Uterus (tissue), 4 donors: ENCODE measurements around the gene PMS1. TPM values are rescaled to one million over a fixed set of nuclear protein-coding genes. Genes with fewer than 3 reads are reported as not detected.
"Not testable (repeated sequence)": the region's sequence is repeated elsewhere in the genome, so short reads cannot be mapped to it uniquely, and the experiment has no call there.

Experiments
- DNase-seq, 2 donors: peaks; one replicate each; pipeline ENCODE4 v3.0.0-alpha.2; 2019 to 2020
- H3K27ac ChIP-seq, 2 donors: fragments of 200-600 bp; sonication (generic); 1 replicate in 1 of 2; 2 replicates in 1 of 2; pipeline ENCODE4 v1.5.1; 2016 to 2018
- H3K27me3 ChIP-seq, 2 donors: fragments of 200-600 bp; sonication (generic); one replicate each; pipeline ENCODE4 v1.5.1; 2018 to 2019; ENCODE audit warnings: control low read depth in 1 of 2
- H3K36me3 ChIP-seq, 2 donors: fragments of 200-600 bp; sonication (generic); one replicate each; pipeline ENCODE4 v1.5.1; 2019; ENCODE audit warnings: control low read depth in 1 of 2
- H3K4me1 ChIP-seq, 2 donors: fragments of 200-600 bp; sonication (generic); one replicate each; pipeline ENCODE4 v1.5.1; 2018 to 2019; ENCODE audit warnings: control low read depth in 1 of 2
- H3K4me3 ChIP-seq, 2 donors: fragments of 200-600 bp; sonication (generic); 1 replicate in 1 of 2; 2 replicates in 1 of 2; pipeline ENCODE4 v1.5.1; 2018 to 2019; ENCODE audit warnings: mild to moderate bottlenecking in 1 of 2
- H3K9me3 ChIP-seq, 2 donors: fragments of 200-600 bp; sonication (generic); one replicate each; pipeline ENCODE4 v1.5.1; 2019; ENCODE audit warnings: control low read depth in 1 of 2
- POLR2A ChIP-seq, 2 donors: fragments of 450-650 bp; IDR thresholded peaks; one replicate each; pipeline ENCODE4 v1.6.1; 2016; ENCODE audit warnings: antibody characterized with exemption in 2 of 2, mild to moderate bottlenecking in 1 of 2, moderate library complexity in 1 of 2
- intact Hi-C: fragments of 100-400 bp; cut with DNase I; formaldehyde crosslinking; loops from one replicate; pipeline ENCODE4 v1.15.1; 2023; ENCODE audit warnings: low total_unique reads
- total RNA-seq, 4 donors: library from RNA; depleted of rRNA in 3 of 4; stranded (reverse); fragments of >200 nt in 3 of 4; gene quantifications; one replicate each; pipeline versions ENCODE4 v1.1.0 to v1.2.4, GENCODE V29; 2014 to 2023
- TF ChIP-seq, protein P1 (sequence below), 4 experiments: fragments of 200-600 bp in 2 of 4; fragments of 450-650 bp in 2 of 4; sonication (generic) in 2 of 4; IDR thresholded peaks; one replicate each; pipeline ENCODE4 v1.5.1; 2016 to 2019; ENCODE audit warnings: antibody characterized with exemption in 4 of 4, mild to moderate bottlenecking in 2 of 4, moderate library complexity in 1 of 4
- donor health status: DM: yes; HTN: yes; CAD: no.

The PMS1 gene
- total RNA-seq, 4 donors from 2014 or later, result 25.0 to 149 (median 58.5) TPM

DNA sequence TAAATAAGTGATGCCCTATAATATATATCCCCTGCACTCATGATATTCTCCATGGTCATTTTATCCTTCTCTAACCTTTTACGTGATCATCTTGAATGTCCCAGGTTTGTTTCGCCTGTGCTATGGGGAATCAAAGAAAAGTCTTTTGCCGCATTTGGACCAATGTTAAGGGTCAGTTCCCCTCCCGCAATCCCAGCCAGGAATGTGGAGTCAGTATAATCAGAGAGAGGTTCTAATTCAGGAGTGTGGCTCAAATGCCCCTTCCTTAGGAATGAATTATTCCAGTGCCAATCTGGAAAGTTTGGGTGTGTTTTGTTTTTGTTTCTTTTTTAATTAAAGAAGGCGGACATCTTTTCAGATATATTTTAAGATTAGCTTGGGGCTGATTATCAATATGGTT lies 41.8 kb downstream of the PMS1 start:
- TF ChIP-seq, protein P1, sequence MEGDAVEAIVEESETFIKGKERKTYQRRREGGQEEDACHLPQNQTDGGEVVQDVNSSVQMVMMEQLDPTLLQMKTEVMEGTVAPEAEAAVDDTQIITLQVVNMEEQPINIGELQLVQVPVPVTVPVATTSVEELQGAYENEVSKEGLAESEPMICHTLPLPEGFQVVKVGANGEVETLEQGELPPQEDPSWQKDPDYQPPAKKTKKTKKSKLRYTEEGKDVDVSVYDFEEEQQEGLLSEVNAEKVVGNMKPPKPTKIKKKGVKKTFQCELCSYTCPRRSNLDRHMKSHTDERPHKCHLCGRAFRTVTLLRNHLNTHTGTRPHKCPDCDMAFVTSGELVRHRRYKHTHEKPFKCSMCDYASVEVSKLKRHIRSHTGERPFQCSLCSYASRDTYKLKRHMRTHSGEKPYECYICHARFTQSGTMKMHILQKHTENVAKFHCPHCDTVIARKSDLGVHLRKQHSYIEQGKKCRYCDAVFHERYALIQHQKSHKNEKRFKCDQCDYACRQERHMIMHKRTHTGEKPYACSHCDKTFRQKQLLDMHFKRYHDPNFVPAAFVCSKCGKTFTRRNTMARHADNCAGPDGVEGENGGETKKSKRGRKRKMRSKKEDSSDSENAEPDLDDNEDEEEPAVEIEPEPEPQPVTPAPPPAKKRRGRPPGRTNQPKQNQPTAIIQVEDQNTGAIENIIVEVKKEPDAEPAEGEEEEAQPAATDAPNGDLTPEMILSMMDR (IDR thresholded peaks at IDR 0.05), result no peak
- TF ChIP-seq POLR2A (IDR thresholded peaks at IDR 0.05), result no peak
- H3K27ac ChIP-seq, result no peak overlapping the region
- intact Hi-C loops, result no loop called here

DNA sequence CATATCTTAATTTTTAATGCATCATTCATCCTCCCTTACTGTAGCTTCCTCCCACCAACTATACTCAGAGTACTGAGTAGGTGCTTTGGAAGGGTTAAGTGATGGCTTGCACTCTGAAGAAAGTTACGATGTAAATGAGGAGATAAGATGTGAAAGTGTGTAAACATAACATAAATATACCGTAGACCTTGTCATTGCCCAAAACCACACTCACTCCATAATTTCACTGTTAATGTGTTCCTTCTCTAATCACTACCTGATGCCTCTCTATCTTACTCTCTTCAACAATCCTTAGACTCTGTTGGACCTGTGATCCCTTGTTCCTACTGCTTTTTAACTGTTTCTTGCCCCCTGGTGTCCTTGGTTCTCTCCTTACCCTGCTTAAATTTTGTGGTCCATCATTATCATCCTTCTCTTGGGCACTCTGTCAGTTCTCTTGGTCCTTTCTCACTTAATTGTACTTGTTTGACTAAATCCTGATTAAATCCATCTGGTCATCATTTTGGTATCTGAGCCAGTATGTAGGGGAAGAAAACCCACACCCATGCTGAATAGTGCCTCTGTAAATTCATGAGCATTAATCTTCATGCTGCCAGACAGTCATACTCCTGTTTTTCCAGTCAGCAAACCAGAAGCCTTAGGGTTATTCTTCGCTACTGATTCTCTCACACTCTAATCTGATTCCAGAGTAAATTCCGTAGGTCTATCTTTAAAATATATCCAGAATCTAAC lies 45.0 kb downstream of the PMS1 start:
- TF ChIP-seq, protein P1 (IDR thresholded peaks at IDR 0.05), result no peak
- no peak for TF ChIP-seq POLR2A (IDR thresholded peaks at IDR 0.05)
- H3K9me3 ChIP-seq, result no peaks in the 10 kb centered on the region
- H3K36me3 ChIP-seq, result no peaks in the 10 kb centered on the region
- DNase-seq, result no peak
- intact Hi-C loops, result no loop called here
- peaks cover 0 to 9% of the 10 kb centered on the region in 2 donors for H3K4me1 ChIP-seq
- no peak overlapping the region for H3K4me3 ChIP-seq
- no peaks in the 10 kb centered on the region for H3K27me3 ChIP-seq
- no peak overlapping the region for H3K27ac ChIP-seq

More for the DNA sequence above, 41.8 kb downstream of the PMS1 start:
- H3K27me3 ChIP-seq, result no peaks in the 10 kb centered on the region
- no peak overlapping the region for H3K4me3 ChIP-seq
- no peak for DNase-seq
- H3K4me1 ChIP-seq, result peaks cover 0 to 14% of the 10 kb centered on the region in 2 donors
- H3K36me3 ChIP-seq, result no peaks in the 10 kb centered on the region
- H3K9me3 ChIP-seq, result no peaks in the 10 kb centered on the region

DNA sequence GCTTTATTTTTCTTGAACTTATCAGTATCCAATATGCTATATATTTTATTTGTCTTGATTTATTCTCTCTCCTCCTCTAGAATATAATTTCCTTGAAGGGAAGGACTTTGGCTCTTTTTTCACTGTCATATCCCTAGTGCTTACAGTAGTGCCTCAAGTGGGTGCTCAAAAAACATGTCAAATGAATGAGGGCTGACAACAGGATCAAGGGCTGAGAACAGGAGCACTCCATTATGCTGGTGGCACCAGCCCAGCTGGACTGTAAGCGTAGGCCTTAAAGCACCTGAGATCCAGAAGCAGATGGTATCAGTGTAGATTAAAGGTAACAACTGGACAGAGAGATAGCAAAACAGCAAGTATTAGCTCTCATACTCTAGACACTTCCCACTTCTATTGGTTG lies 46.3 kb downstream of the PMS1 start:
- DNase-seq, result no peak
- Histone ChIP-seq H3K36me3 (no peaks in the 10 kb centered on the region), H3K27ac (no peak overlapping the region), H3K4me3 (no peak overlapping the region), H3K4me1 (no peaks in the 10 kb centered on the region), H3K27me3 (no peaks in the 10 kb centered on the region), H3K9me3 (no peaks in the 10 kb centered on the region)
- TF ChIP-seq, protein P1 (IDR thresholded peaks at IDR 0.05), result no peak
- TF ChIP-seq POLR2A (IDR thresholded peaks at IDR 0.05), result no peak
- intact Hi-C loops, result no loop called here

DNA sequence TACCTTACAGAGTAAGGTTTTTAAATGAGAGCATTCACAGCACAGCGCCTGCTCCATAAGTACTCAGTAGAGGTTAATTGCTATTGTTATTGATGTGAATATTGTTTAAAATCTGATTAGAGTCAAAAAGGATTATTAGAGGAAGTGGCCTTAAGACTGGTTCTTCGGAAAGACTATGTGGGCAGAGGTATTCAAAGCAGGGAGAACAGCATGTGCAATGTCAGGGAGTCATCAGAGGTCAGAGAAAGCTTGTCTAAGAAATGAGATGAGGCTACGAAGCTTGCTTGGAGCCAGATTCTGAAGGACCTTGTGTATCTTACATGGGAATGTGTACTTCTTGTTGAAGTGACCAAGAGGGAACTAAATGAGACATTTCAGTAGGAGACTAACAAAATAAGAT lies 49.8 kb downstream of the PMS1 start:
- no peaks in the 10 kb centered on the region for H3K27me3 ChIP-seq

DNA sequence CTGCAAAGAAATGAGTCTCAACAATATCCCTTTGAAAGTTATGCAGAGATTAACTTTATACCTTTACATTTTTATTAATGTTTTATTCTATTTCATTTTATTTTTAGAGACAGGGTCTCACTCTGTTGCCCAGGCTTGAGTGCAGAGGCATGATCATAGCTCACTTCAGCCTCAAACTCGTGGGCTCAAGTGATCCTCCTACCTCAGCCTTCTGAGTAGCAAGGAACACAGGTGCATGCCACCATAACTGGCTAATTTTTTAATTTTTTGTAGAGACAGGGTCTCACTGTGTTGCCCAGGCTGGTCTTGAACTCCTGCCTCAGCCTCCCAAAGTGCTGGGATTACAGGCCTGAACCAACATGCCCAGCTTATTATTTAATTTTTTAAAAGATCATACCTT lies 50.4 kb downstream of the PMS1 start:
- H3K36me3 ChIP-seq, intact Hi-C loops, H3K4me1 ChIP-seq, DNase-seq, H3K9me3 ChIP-seq, H3K27me3 ChIP-seq, H3K4me3 ChIP-seq, H3K27ac ChIP-seq: not testable (repeated sequence)

More for the DNA sequence above, 49.8 kb downstream of the PMS1 start:
- intact Hi-C loops, result no loop called here
- H3K9me3 ChIP-seq, result no peaks in the 10 kb centered on the region
- TF ChIP-seq, protein P1 (IDR thresholded peaks at IDR 0.05), result no peak
- no peak for TF ChIP-seq POLR2A (IDR thresholded peaks at IDR 0.05)
- H3K36me3 ChIP-seq, result no peaks in the 10 kb centered on the region
- DNase-seq, result no peak
- H3K4me3 ChIP-seq, result no peak overlapping the region
- H3K27ac ChIP-seq, result no peak overlapping the region
- H3K4me1 ChIP-seq, result no peaks in the 10 kb centered on the region
